Left renal cortex interstitium (tissue), 4 donors: ENCODE measurements around the gene TRIM42. TPM values are rescaled to one million over a fixed set of nuclear protein-coding genes. Genes with fewer than 3 reads are reported as not detected.

Experiments used
- DNase-seq, 4 donors: peaks; one replicate each; pipeline ENCODE4 v3.0.0-alpha.2; 2013; ENCODE audit warnings: low read depth in 4 of 4, low spot score in 2 of 4, missing footprints in 1 of 4
- polyA plus RNA-seq, 4 donors: library from polyadenylated mRNA; unstranded; fragments of 120-200 nt; gene quantifications; one replicate each; pipeline ENCODE4 v1.2.1, GENCODE V29; 2013; ENCODE audit not compliant: insufficient read length in 4 of 4

Gene TRIM42
- polyA plus RNA-seq: not detected

DNA sequence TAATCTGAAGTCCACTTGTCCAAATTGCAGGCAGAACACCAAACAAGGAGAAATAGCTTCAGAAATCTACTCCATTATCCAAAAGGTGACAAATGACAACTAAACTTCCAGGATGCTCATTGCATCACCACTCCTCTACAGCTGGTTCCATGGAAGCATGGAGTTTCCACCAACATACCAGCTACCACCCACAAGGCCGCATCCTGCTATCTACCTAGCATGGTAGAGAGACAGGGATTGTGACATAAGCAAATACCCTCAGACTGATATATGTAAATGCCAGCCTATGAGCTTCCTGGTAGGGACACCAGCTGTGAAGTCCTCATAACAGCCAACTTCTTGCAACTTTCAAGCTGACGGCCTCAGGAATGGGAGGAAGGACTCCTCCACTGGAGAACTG, at the start of gene TRIM42:
Gene TRIM42 (plus strand): TSS at position 301 of the 400 bp plus-strand sequence. CDS start 166 bp downstream, outside the sequence.
- no peak for DNase-seq

- no peak for DNase-seq
Measured at GRCh38 chr3:140628606-140629005, 49.3 kb upstream of the TRIM42 start.

DNA sequence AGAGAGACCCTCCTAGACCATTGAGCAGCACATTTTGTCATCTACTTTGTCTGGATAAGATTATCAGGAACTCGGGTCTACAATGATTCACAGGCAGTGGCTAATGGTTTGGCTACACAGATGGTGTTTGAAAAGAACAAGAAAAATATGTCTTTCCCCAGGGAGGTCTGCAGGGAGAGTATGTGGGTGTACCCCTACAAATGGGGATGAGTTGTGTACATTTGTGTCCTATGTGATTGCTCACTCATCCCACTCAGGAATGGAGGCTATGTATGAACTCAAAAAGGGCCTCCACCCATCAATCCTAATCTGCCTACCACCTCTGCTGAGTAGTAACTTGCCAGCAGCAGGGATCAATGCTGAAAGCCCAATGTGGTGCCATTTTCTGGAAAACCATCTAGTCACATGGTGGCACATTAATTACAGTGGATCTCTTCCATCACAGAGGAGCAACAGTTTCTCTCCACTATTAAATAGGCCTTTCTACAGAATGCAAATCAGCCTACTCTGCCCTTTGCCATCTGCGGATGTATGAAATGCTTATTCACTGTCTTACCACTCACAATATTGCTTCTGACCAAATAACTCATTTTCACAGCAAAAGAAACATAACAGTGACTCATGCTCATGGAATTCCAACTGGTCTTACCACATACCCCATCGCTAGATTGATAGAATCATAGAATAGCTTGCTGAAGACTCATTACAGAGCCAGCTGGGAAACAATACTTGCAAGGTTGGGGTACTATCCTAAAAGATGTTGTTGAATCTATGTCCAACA, 48.3 kb upstream of the TRIM42 start:
- DNase-seq: no peak

- no peak for DNase-seq
Measured at GRCh38 chr3:140630366-140630765, 47.5 kb upstream of the TRIM42 start.

DNA sequence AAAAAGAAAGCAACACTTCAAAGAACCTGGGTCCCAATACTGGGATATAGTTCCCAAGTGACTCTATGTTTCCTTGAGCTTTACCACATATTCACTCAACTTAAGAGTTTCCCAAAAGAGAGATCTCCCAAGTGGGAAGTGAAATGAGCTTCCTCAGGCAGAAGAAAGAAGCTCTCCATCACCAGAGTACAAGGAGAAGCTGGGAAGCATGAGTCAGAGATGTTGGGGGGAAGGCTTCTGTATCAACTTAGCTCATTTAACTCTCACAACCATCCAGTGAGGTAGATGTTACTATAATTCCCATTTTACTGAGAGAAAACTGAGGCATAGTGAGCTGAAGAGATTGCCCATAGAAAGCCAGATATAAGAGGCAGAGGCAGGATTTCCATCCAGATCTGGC, 47.0 kb upstream of the TRIM42 start:
- DNase-seq: no peak

- DNase-seq: no peak
Measured at GRCh38 chr3:140635276-140635675, 42.6 kb upstream of the TRIM42 start.

- DNase-seq: no peak
Measured at GRCh38 chr3:140636406-140637138, 41.3 kb upstream of the TRIM42 start.

GRCh38 chr3:140651287-140651686, 26.6 kb upstream of the TRIM42 start:
- no peak for DNase-seq

GRCh38 chr3:140655678-140656077, 22.2 kb upstream of the TRIM42 start:
- DNase-seq: no peak

- DNase-seq: no peak
Measured at GRCh38 chr3:140664111-140664510, 13.8 kb upstream of the TRIM42 start.

DNA sequence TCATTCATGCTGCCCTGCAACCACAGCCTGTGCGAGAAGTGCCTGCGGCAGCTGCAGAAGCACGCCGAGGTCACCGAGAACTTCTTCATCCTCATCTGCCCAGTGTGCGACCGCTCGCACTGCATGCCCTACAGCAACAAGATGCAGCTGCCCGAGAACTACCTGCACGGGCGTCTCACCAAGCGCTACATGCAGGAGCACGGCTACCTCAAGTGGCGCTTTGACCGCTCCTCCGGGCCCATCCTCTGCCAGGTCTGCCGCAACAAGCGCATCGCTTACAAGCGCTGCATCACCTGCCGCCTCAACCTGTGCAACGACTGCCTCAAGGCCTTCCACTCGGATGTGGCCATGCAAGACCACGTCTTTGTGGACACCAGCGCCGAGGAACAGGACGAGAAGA, 4.7 kb downstream of the TRIM42 start:
- DNase-seq: no peak

GRCh38 chr3:140686128-140686527, 8.3 kb downstream of the TRIM42 start:
- no peak for DNase-seq

DNA sequence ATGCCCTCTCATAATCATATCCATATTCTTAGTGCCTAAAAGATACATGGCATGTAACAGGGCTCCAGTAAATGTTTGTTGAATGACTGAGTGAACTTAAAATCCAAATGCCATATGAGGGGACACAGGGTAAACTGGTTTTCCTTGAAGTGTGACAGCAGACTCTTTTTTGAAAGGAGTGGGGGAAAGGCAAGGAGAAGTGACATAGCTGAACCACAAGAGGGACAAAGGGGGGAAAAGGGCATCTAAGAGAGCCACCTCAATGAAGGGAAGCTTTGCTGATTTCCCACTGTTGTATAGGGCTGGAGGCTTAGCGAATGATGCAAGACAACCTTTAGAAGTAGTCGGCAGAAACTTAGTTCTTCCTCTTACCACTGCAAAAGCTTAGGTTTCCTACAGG, 9.1 kb downstream of the TRIM42 start:
- DNase-seq: no peak

GRCh38 chr3:140695361-140696061, 17.6 kb downstream of the TRIM42 start:
- no peak for DNase-seq

DNA sequence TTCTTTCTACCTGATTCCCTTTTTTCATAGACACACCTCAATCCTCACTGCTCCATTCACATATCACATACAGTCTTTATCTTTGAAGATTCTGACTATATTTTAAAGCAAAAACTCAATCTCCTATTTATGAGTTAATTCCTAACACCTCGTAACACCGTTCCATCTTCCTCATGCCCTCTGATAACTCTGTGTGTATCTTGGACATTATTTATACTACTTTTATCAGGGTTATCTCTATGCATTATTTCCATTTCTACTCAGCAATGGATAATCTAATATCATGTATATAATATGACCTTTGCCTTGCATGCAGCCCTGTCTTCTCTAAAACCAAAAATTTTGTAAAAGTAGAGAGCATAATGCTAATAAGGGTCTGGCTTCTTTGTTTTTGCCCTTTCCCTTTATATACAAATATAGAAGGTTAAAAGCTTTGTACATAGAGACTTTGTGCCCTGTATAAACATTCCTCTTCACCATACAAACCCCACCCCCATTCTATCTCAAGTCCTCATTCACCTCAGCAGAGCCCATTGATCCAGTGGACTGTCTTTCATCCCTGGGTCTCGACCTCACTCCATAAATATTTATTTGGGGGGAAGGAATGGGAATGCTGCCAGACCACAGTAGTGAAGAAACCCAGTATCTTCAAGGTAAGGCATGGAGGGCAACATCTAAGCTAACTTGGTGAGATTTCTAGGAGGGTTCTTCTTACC, 21.8 kb downstream of the TRIM42 start:
- DNase-seq: no peak

- no peak for DNase-seq
Measured at GRCh38 chr3:140702281-140702680, 24.4 kb downstream of the TRIM42 start.

- DNase-seq: no peak
Measured at GRCh38 chr3:140703496-140703895, 25.6 kb downstream of the TRIM42 start.

DNA sequence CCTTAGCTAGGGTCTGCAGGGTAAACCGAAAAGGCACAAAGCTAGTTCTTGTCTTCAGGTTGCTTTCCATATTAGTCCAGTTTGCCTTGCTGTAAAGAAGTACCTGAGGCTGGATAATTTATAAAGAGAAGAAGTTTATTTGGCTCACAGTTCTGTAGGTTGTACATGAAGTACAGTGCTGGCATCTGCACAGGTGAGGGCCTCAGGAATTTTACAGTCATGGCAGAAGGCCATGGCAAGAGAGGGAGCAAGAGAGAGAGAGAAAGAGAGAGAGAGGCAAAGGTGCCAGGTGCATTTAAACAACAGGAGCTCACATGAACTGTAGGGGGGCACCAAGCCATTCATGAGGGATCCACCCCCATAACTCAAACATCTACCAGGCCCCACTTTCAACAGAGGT, 26.9 kb downstream of the TRIM42 start:
- DNase-seq: no peak

DNA sequence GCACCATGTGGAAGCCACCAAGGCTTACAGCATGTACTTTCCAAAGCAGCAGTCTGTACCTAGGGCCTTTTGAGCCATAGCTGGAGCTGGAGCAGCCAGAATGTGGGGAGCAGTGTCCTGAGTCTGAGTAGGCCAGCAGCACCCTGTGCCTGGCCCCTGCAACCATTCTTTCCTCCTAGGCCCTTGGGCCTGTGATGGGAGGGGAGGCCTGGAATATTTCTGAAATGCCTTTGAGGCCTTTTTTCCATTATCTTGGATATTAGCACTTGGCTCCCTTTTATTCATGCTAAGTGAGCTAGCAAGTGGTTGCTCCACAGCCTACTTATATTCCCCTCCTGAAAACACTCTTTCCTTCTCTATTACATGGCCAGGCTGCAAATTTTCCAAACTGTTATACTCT, 28.1 kb downstream of the TRIM42 start:
- no peak for DNase-seq

- DNase-seq: no peak
Measured at GRCh38 chr3:140706360-140706759, 28.5 kb downstream of the TRIM42 start.

DNA sequence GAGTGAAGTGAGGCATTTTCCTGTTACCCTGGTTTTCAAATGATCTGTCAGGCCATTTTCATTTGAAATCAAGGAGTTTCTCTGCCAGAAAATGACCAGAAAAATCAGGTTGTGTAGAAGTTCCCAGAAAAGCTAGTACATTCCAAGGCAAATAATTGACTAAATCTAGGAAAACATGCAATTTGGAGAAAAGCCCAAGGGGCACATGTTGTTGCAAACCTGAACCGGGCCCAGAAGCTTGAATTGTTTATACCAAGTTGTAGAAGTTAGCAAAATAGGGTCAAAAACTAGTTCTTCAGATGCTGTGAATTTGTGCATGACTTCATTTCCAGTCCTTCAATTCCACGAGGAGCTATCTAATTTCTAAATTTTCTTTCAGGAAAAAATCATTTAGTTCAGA, 31.0 kb downstream of the TRIM42 start:
- no peak for DNase-seq
